LoVo (cell line): ENCODE results near the gene TCF7.

Source experiments
- DNase-seq: peaks from one replicate; pipeline ENCODE4 v3.0.0-alpha.2; 2016; ENCODE audit warnings: low spot score

TCF7 gene

DNA sequence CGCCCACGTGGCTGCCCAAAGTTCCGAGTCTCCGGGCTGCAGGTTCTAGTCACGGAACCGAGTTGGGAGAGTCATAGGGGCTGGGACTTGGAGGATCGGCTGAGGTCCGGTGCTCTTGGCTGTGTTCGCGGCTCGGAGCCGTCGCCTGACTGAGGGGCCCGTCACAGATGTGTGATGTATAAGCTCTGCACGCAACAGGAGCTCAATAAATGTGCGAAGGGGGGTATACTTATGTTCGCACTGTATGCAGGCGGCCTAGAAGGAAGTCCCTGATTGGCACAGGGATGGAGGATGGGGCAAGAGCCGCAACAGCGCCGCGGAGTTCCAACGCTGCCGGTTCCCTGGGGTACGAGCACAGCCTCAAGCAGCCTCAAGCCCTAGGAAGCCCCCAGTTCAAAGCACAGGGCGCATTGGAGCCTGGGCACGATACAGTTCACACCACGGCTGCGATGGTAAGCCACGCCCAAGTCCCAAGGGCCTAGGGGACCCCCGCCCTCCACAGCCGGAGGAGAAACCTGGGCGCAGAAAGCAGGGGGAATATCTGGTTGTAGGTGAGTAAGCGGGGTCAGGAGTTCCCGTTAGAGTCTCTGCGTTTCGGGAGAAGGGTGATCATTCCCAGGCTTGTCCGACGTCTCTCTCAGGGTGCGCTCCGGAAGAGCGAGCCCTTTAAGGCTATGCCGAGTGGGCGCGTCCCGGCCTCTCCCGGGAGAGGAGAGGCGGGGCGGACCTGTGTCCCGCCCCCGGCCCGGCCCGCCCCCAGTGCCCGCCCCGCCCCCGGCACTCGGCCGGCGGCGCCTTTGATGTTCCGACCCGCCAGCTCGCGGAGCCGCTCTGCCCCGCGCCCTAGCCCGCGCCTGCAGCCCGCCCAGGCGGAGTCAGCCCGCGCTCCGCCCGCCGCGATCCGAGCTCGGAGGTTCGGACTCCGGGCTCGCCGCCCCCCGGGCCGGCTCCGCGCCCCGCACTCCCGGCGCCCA lies at the start of gene TCF7:
TSS of gene TCF7 (plus strand) at position 780 of the 974 bp plus-strand sequence. CDS start 226 bp downstream, outside the sequence.
- peak; percentile 93 for DNase-seq

DNA sequence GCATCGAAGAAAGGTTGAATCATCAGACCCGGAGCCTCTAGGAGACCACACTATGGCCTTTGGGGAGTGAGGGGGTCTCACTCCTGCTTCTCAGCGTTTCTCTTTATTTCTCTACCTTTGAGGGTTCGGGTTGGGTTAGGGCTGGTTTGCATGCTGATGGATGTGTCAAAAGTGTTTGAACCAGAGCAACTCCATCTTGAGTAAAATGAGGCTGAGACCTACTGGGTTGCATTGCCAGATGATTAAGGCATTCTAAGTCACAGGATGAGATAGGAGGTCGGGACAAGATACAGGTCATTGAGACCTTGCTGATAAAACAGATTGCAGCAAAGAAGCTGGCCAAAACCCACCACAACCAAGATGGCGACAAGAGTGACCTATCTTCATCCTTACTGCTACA lies 44.9 kb upstream of the TCF7 start:
- no peak for DNase-seq

DNA sequence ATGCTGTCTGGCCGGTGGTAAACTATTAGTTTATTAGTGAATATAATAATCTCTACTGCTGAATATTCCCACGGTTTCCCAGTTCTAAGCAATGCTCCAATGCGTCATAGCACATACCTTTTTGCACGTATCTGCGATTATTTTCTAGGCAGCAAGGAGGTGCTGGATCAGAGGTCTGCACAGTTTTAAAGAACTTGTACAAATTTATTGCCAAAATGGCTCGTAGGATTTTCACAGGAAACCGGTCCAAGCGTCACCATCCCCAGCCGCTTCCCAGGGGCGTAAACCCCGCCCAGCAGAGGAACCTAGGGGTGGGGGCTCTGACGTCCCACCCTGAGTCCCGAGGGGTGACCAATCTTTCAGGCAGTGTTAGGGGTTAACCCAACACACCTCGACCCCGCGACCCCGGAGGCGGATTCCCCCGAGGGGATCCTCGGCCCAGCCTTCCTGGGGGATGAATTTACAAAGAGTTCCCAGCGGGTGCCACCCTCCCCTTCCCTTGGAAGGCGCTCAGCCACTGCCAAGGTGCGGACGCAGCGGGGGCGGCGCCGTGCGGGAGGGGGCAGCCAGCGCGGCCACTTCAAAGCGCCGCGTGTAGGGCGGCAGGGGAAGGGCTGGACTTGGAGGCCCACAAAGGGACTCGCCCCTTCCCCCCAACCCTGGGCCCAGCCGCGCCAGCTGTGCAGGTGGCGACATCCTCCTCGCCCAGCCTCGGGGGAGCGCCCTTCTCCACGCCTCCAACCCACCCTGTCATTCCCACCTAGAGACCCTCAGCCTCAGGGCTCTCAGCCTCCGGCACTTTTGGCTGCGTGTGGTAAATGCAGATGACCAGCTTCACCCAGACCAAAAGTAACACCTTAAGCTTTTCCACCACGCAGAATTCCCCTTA lies 43.5 kb upstream of the TCF7 start:
- DNase-seq = peak; percentile 8

DNA sequence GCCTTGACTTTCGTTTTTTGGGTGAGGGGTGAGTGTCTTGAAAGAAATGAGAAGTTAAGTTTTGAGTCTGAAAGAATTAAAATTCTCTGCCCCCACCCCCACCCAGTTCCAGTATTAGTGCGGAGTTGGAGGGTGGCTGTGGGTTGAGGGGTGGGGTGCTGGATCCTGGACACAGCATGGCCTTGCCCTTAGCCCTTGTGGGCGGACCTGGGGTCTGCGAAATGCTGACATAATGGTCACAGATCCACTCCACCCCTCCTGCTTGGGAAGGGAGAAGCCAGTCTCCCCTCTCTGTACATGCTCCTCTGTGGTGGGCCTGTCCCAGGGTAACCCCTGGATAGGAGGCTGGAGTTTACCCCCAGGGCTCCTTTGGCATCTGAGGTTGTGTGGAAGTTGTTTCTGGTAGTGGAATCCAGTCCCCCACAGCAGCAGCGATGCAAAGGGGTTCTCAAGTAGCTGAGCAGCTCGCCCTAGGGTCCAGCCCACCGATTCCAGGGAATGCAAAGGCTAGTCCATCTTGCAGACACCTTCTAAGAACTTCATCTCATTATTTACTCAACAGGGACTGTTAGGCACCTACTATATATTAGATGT lies 42.8 kb upstream of the TCF7 start:
- no peak for DNase-seq

DNA sequence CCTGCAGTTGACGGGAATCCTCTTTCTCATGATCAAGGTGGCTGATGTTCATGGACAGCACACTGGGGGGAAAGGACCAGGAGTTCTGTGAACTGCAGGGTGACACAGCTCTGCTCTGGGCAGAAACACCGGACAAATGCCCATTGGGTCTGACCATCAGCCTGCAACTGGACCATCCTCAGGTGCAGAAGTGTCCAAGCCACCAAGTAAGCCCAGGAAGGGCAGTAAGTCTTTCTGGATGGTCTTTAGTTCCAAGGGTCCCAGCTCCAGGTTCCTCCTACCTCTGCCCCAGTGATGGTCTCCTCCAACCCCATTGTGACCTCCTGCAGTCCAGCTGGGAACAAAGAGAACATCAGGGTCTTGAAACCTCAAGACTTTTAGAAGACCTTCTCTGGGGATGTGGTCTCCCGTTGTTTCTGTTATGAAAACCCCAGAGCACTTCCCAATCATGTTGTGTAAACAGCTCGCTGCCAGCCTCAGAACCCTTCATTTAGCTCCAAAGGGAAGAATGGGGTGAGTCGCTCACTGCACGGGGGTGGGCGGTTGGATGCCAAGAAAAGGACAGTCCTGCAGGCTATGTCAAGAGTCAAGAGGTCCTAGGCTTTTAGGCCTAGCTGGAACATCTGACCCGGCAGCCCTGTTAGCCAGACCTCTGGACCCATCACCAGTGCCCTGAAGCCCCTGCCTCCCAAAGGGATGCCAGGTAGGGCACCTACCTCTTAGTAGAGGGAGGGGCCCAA lies 41.8 kb upstream of the TCF7 start:
- DNase-seq = no peak

DNA sequence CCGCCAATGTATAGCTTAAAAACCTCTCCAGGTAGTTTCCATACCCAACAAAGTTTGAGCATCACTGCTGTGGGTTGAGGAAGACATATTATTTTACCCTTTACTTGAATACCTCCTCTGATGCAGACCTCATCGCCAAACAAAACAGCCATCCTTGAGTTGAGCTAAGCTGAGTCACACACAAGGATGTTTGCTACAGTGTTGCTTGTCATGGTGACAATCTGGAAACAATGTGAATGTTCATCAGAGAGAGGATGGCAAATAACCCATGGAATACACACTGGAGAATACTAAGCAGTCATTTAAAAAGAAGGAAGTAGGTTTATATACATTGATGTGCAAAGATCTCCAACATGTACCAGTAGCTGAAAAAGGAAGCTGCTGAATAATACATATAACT lies 41.1 kb upstream of the TCF7 start:
- no peak for DNase-seq

DNA sequence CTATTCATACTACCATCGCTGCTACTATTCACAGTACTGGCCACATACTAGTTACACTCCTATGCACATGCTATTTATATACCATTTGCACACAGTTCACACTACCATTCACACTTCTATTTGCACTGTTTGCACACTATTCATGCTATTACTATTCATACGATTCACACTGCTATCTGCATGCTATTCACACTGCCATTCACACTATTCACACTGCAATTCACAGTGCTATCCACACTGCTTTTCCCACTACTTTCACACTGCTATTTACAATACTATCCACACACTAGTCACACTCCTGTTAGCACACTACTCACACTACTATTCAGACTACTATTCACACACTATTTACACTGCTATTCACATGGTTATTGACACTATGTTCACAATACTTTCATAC lies 39.4 kb upstream of the TCF7 start:
- no peak for DNase-seq

DNA sequence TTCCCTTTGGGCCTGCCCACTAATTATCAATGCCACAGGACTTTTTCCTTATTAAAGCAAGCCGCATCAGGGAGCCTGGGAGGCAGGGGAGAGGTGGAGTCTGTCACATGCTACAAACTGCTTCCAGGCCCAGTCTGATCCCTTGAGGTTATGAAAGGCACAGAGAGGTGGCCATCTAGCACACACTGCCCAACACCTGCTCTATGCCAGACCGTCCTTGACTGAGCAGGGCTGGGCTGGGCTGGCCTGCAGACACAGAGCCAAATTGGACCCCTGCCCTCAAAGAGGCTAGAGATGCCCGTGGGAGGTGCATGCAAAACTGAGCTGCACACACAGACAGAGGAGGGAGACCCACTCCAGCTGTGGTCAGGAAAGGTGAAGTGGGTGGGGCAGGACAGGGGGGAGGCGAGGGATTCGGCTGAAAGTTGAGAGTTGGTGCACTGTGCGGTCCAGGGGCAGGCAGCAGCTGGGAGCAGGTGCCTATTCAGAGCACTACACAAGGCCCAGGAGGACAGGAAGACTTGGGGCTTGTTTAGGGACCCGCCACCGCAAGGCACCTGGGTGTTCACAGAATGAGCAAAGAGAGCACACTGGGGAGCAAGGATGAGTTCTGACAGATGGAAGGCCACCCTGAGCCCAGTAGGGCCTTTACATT lies 36.4 kb upstream of the TCF7 start:
- DNase-seq = no peak

DNA sequence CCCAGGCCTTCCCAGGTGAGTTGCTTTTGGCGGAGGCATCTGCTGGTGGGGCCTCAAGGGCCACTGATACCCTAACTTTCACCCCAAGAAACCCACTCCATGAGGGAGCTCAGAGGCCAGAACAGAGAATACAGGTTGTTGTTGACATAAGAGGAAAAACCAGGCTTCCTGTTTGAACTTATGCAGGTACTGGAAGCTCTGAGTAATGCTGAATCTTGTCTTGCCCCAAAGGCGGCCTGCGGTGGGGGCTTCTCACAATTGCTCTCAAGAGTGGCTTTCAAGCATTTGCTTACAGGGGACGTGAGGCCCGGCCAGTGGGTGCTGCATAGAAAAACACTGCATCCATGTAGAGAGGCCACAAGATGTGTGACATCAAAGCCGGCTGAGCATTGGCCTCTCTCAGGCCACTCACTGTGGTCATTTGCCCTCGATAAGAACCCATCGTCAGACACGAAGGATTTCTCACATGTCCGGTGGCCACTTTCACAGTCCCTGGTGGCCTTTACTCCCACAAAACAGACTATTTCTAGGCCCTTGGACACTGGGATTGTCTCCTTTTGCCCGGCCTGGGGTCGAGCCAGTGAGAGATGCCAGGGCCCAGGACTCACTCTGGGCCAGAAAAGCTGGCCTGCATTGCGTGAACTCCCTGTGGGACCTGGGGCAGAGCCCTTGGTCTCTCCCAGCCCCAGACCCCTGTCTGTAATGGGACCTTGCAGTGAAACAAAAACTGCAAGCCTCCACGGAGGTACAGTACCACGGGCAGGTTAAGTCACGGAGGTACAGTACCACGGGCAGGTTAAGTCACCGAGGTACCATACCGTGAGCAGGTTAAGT lies 34.5 kb upstream of the TCF7 start:
- no peak for DNase-seq

DNA sequence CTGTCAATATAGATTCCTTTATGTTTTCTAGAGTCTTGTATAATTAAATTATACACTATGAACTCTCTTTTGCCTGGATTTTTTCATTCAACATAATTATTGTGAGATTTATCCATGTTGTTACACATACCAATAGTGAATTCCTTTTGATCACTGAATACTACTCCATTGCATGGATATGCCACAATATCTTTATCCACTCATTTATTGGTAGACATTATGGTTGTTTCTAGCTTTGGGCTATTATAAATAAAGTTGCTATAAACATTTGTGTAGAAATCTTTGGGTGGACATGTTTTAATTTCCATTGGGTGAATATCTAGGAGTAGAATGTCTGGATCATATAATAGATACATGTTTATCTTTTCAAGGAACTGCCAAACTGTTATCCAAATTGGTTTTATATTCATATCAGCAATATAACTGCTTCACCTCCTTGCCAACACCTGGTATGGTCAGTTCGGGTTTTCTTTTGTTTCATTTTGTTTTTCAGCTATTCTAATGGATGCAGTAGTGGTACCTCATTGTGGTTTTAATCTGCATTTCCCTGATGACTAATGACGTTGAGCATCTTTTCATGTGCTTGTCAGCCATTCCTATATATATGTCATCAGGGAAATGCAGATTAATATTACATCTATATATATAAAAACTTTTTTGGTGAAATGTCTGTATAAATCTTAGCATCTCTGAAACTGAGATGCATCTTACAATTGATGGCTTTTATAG lies 32.1 kb upstream of the TCF7 start:
- DNase-seq = no peak

DNA sequence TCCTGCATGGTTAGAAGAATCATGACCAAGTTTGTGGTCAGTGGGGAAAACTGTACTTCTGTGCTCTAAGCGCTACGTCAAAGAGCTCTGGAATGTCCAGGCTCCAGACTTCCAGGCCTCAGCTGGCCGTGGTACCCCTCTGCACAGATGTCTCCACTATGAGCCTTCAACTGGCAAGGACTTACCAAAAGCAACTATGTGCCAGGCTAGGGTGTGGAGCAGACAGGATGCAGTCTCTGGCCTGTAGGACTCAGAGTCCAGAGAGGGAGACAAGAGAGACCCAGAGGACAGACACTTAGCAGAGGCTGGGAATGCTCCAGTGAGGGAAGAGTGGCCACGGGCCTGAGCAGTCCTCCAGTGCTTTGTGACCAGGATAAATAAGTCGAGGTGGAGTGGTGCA lies 31.0 kb upstream of the TCF7 start:
- no peak for DNase-seq

DNA sequence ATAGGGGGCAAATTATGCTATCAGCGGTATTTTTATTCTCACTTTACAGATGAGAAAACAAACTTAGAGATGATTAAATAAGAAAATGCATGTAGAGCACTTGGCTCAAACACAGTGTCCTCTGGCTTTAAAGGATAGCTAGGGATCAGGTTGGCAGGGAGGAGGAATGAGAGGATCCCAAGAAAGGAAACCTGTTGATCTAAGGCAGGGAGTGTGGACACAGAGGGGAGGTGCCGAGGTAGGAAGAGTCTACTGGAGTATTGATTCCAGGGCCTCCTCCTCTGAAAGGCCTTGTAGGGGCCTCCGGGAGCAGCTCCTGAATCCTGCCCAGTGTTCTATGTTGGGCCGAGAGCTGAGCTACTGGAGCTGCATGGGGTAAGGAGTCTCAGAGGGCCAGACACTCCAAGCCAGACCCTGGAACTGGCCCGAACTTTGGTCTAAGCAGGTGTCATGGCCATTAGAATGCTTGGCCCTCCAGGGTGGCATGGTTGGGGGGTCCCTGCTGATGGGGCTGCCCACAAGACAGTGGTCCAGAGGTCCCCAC lies 30.4 kb upstream of the TCF7 start:
- DNase-seq = no peak

DNA sequence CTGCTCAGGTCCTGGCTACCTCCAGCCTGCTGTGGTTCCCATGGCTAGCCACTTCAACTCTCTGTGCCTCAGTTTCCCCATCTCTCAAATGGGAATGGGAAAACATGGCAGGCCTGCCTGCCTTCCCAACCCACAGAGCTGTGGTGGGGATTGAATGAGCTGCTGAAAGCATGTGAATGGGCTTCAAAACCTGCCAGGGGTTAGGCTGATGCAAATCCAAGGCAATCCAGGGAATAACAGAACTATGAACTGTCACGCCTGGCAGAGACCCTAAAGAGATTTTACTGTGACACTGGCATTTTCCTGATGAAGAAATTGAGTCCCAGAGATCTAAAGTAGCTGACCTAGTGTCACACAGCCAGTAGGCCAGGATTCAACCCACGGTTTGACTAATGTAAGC lies 29.9 kb upstream of the TCF7 start:
- peak; percentile 5 for DNase-seq

DNA sequence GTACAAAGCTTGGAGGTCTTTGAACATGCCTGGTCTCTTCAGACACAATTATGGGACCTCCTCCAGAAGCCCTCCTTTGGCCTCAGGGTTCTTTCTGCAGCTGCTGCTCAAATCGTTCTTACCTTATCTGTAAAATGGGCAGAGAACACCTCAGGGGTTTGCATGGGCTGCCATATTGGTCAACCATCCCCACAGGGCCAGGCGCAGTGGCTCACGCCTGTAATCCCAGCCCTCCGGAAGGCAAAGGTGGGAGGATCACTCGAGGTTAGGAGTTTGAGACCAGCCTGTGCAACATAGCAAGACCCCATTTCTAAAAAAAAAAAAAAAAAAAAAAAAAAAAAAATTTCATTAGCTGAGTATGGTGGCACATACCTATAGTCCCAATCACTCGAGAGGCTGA lies 29.1 kb upstream of the TCF7 start:
- no peak for DNase-seq

DNA sequence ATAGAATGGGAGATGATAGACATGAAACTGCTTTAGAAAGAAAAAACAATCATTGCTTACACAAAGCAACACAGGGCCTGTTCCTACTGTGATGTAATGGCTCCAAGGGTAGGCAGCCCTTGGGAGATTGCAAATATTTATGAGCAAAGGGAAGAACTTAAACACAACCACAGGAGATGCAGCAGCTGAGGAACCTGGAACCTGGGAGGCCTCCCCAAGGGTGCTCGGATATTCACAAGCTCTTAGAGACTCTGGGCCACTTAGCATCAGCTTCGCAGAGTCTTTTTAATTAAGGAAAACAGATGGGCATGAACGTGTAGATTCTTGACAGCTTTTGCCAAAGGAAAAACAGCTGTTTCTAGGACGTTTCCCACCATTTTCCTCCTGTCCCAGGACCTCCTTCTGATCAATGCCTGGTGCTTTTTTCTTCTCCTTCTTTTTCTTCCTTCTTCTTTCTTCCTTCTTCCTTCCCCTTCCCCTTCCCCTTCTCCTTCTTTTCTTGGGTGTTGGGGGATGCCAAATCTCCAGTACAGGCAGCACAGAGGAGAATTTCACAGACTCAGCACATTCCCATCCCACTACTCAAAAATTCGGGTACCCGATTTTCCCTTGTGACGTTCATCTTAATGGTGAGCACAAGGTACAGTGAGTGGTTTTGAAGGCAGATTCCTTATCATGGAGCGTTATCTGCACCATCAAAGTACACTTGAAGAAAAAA lies 28.1 kb upstream of the TCF7 start:
- no peak for DNase-seq

DNA sequence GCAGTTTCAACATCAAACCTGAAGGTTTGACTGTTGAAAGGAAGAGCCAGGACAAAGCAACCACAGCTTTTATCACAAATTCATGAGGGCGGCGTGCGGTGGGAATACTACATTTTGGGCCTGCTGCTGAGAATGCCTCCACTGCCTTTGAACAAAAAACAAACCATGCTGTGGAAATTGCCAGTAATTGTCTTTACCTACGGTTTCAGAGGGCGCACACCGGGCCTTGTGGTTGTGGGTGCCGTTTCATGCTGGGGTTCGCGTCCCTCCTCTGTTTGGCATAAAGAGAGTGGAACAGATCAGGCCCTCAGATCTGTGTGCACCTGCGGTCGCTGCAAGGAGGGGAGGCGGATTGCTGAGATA lies 27.6 kb upstream of the TCF7 start:
- DNase-seq = no peak

DNA sequence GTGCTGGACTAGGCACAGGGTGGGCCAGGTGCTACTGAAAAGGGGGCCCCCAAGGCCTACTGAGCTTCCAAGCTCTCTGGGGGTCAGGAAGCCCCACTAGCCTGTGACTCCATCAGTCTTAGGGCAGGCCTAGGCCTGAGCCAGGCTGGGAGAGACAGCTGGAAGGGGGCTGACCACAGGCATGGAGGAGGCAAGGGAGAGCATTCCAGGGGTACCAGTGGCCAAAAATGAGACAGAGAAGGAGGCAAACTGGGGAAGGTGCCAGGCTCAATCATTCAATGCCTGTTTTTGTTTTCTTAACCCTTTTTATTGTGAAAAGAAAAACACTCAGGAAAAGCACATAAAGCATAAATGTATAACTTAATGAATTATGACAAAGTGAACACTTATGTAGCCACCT lies 26.2 kb upstream of the TCF7 start:
- no peak for DNase-seq

DNA sequence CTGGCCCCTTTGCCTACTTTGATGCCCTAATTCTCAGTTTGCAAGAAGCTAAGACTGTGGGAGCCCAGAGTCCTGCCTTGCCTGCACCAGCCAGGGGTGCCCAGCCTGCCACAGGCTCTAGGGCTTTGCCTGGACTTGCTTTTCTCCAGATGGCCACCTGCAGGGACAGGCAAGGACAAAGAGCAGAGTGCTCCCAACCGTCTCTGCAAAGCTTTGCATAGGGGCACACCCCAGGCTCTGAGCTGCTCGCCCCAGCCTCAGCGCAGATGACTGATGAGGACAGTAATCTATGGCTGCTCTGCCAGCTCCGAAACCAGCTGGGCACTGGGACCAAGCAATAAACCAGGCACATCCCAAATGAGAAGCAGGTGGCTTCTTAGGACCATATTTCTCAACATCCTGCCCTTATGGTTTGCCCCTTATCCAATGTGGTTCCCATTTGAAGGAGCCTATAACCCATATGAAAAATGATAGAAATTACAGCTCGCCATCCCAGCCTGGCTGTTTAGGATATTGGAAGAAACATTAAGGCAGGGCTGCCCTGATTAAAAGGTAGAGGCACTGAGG lies 25.4 kb upstream of the TCF7 start:
- DNase-seq = no peak
